Trophoblast cell (in vitro differentiated cells and primary cell): ENCODE data around the gene EGFR.

Experiments used
- DNase-seq, 2 donors: peaks; one replicate each; pipeline ENCODE4 v3.0.0-alpha.2; 2016
- H2AFZ ChIP-seq: 2 replicates; pipeline ENCODE4 v1.6.1; 2013; ENCODE audit warnings: low read length, moderate library complexity, mild to moderate bottlenecking; ENCODE audit not compliant: insufficient read depth, poor library complexity
- H2AK5ac ChIP-seq: 2 replicates; pipeline ENCODE4 v1.6.1; 2013; ENCODE audit warnings: mild to moderate bottlenecking, low read length
- H2BK120ac ChIP-seq: 2 replicates; pipeline ENCODE4 v1.6.1; 2013; ENCODE audit warnings: low read length, mild to moderate bottlenecking, moderate library complexity; ENCODE audit not compliant: insufficient read depth, poor library complexity
- H2BK12ac ChIP-seq: 2 replicates; pipeline ENCODE4 v1.6.1; 2013; ENCODE audit warnings: mild to moderate bottlenecking, low read length, moderate library complexity
- H2BK5ac ChIP-seq: 2 replicates; pipeline ENCODE4 v1.6.1; 2013; ENCODE audit warnings: low read length, low read depth, moderate library complexity, mild to moderate bottlenecking; ENCODE audit not compliant: poor library complexity
- H3K14ac ChIP-seq: 2 replicates; pipeline ENCODE4 v1.6.1; 2013; ENCODE audit warnings: mild to moderate bottlenecking, low read length
- H3K18ac ChIP-seq: 2 replicates; pipeline ENCODE4 v1.6.1; 2013; ENCODE audit warnings: mild to moderate bottlenecking, low read length
- H3K23ac ChIP-seq: 2 replicates; pipeline ENCODE4 v1.6.1; 2013; ENCODE audit warnings: low read length
- H3K27ac ChIP-seq: 2 replicates; pipeline ENCODE4 v1.5.1; 2013; ENCODE audit warnings: low read depth, mild to moderate bottlenecking, inconsistent platforms, low read length, moderate library complexity
- H3K27me3 ChIP-seq: 2 replicates; pipeline ENCODE4 v1.6.1; 2013; ENCODE audit warnings: inconsistent platforms, mild to moderate bottlenecking, low read length, moderate library complexity; ENCODE audit not compliant: insufficient read depth
- H3K36me3 ChIP-seq, 2 experiments: 1 replicate in 1 of 2; 2 replicates in 1 of 2; pipeline ENCODE4 v1.6.1; 2013; ENCODE audit warnings: low read length in 2 of 2, mild to moderate bottlenecking in 2 of 2, moderate library complexity in 1 of 2; ENCODE audit not compliant: insufficient read depth in 2 of 2, control insufficient read depth in 1 of 2
- H3K4ac ChIP-seq: 2 replicates; pipeline ENCODE4 v1.6.1; 2013; ENCODE audit warnings: low read depth, mild to moderate bottlenecking, low read length, moderate library complexity
- H3K4me1 ChIP-seq, 2 experiments: 1 replicate in 1 of 2; 2 replicates in 1 of 2; pipeline ENCODE4 v1.6.1; 2013; ENCODE audit warnings: low read length in 2 of 2, mild to moderate bottlenecking in 2 of 2, moderate library complexity in 1 of 2; ENCODE audit not compliant: insufficient read depth in 2 of 2, control insufficient read depth in 1 of 2
- H3K4me2 ChIP-seq: 2 replicates; pipeline ENCODE4 v1.6.1; 2013; ENCODE audit warnings: inconsistent platforms, mild to moderate bottlenecking, low read length, moderate library complexity
- H3K4me3 ChIP-seq: 2 replicates; pipeline ENCODE4 v1.5.1; 2013; ENCODE audit warnings: mild to moderate bottlenecking, low read depth, low read length, inconsistent platforms
- H3K79me1 ChIP-seq: one replicate; pipeline ENCODE4 v1.6.1; 2013; ENCODE audit warnings: low read length
- H3K79me2 ChIP-seq: 2 replicates; pipeline ENCODE4 v1.6.1; 2013; ENCODE audit warnings: low read length, mild to moderate bottlenecking; ENCODE audit not compliant: control insufficient read depth, insufficient read depth, poor library complexity
- H3K9ac ChIP-seq: 2 replicates; pipeline ENCODE4 v1.6.1; 2013; ENCODE audit warnings: mild to moderate bottlenecking, low read length
- H3K9me3 ChIP-seq: 2 replicates; pipeline ENCODE4 v1.6.1; 2013; ENCODE audit warnings: low read depth, mild to moderate bottlenecking, control low read depth, inconsistent platforms, low read length; ENCODE audit not compliant: insufficient read depth
- H4K12ac ChIP-seq: 2 replicates; pipeline ENCODE4 v1.6.1; 2013; ENCODE audit warnings: low read depth, mild to moderate bottlenecking, low read length, moderate library complexity
- H4K8ac ChIP-seq: 2 replicates; pipeline ENCODE4 v1.6.1; 2013; ENCODE audit warnings: low read depth, mild to moderate bottlenecking, low read length, moderate library complexity
- H4K91ac ChIP-seq: one replicate; pipeline ENCODE4 v1.6.1; 2013; ENCODE audit warnings: low read depth, mild to moderate bottlenecking, low read length, moderate library complexity
- WGBS: extraction: QIAGEN DNeasy Blood & Tissue Kit; methylation state at CpG from one replicate; pipeline ENCODE4 v1.1.7; 2013; ENCODE audit warnings: missing lambda C conversion rate; ENCODE audit not compliant: insufficient read length, insufficient coverage; ENCODE audit errors: extremely low coverage; 5-methylcytosine and 5-hydroxymethylcytosine counted together

Gene EGFR

DNA sequence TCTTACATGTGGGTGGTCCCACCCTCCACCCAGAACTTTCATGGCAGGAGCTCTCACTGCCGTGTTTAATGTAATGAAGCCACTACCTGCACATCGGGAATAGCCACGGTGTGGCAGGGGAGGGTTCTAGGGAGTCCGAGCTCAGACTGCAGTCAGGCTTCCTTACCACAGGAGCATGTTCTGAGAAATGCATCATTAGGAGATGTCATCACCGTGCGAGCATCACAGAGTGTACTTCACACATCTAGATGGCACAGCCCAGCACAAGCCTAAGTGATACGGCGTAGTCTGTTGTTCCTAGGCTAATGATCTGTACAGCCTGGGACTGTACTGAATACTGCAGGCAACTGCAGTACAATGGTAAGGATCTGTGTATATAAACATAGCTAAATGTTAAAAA lies 193.4 kb downstream of the EGFR start:
- Histone ChIP-seq H3K9ac (no peak overlapping the region), H3K18ac (no peak overlapping the region), H2AFZ (no peak overlapping the region), H3K4ac (no peak overlapping the region), H2AK5ac (no peak overlapping the region), H3K79me2 (peaks cover 2% of the 10 kb centered on the region), H3K79me1 (no peaks in the 10 kb centered on the region), H2BK5ac (no peak overlapping the region), H3K4me2 (no peak overlapping the region), H3K27me3 (no peaks in the 10 kb centered on the region), H4K8ac (no peak overlapping the region), H2BK12ac (no peak overlapping the region), H4K91ac (no peak overlapping the region), H3K4me3 (no peak overlapping the region), H4K12ac (no peak overlapping the region), H3K36me3 (peaks cover 7 to 11% of the 10 kb centered on the region in 2 experiments), H2BK120ac (peak overlapping the region; percentile 10), H3K27ac (no peak overlapping the region), H3K14ac (no peak overlapping the region), H3K4me1 (peaks cover 2 to 5% of the 10 kb centered on the region in 2 experiments), H3K23ac (peak overlapping the region; percentile 6), H3K9me3 (no peaks in the 10 kb centered on the region)
- peak; percentile 62 to 74 for DNase-seq
- WGBS: no CpG with 5 or more reads among the region's 8 CpGs

DNA sequence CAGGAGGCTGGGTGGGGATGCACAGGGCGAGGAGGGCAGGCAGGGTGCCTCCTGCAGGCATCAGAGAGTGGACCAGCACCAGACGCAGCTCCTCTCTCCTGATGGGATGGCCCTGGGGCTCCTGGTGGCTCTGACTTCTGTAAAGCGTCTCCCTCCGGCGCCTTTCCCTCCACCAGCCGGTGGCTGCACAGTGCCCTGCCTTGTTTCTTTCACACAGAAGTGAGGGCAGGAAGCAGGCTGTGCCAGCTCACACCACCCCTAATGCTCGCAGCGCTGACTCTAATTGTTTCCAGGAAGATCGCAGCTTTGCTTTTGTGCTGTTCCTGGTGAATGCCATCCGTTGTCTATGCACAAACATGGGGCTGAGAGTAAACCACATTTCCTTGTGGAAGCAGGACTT lies 194.0 kb downstream of the EGFR start:
- Histone ChIP-seq H3K9ac (no peak overlapping the region), H3K18ac (no peak overlapping the region), H2BK5ac (no peak overlapping the region), H3K79me1 (no peaks in the 10 kb centered on the region), H2AK5ac (no peak overlapping the region), H3K27ac (no peak overlapping the region), H3K27me3 (no peaks in the 10 kb centered on the region), H3K4me2 (no peak overlapping the region), H4K12ac (no peak overlapping the region), H3K4me3 (no peak overlapping the region), H2AFZ (no peak overlapping the region), H2BK120ac (no peak overlapping the region), H2BK12ac (peak overlapping the region; percentile 28), H3K36me3 (peaks cover 4 to 8% of the 10 kb centered on the region in 2 experiments), H3K14ac (no peak overlapping the region), H3K23ac (no peak overlapping the region), H3K4ac (no peak overlapping the region), H3K4me1 (peaks cover 2 to 5% of the 10 kb centered on the region in 2 experiments), H3K9me3 (no peaks in the 10 kb centered on the region), H4K8ac (no peak overlapping the region), H4K91ac (no peak overlapping the region), H3K79me2 (peaks cover 2% of the 10 kb centered on the region)
- DNase-seq: peak in 1 of 2 donors; percentile 25
- no CpG with 5 or more reads among the region's 10 CpGs for WGBS

- Histone ChIP-seq H3K14ac (no peak overlapping the region), H4K12ac (no peak overlapping the region), H3K27me3 (no peaks in the 10 kb centered on the region), H3K79me1 (no peaks in the 10 kb centered on the region), H3K9me3 (no peaks in the 10 kb centered on the region), H3K4me2 (no peak overlapping the region), H2AFZ (no peak overlapping the region), H4K8ac (no peak overlapping the region), H2BK120ac (no peak overlapping the region), H3K4me1 (peaks cover 2 to 5% of the 10 kb centered on the region in 2 experiments), H2BK12ac (no peak overlapping the region), H3K36me3 (no peaks in the 10 kb centered on the region), H3K4ac (no peak overlapping the region), H3K79me2 (peaks cover 2% of the 10 kb centered on the region), H3K18ac (no peak overlapping the region), H3K4me3 (no peak overlapping the region), H2BK5ac (no peak overlapping the region), H2AK5ac (no peak overlapping the region), H3K23ac (no peak overlapping the region), H4K91ac (no peak overlapping the region), H3K9ac (no peak overlapping the region), H3K27ac (no peak overlapping the region)
- no CpG with 5 or more reads among the region's 5 CpGs for WGBS
- DNase-seq: peak in 1 of 2 donors; percentile 33
Measured at GRCh38 chr7:55214707-55215106, 195.9 kb downstream of the EGFR start.

GRCh38 chr7:55223023-55223422 lies 204.2 kb downstream of the EGFR start:
- Histone ChIP-seq H4K12ac (no peak overlapping the region), H3K14ac (no peak overlapping the region), H4K91ac (no peak overlapping the region), H3K79me2 (no peaks in the 10 kb centered on the region), H2AK5ac (no peak overlapping the region), H4K8ac (no peak overlapping the region), H2BK120ac (no peak overlapping the region), H3K4me1 (no peaks in the 10 kb centered on the region), H3K18ac (no peak overlapping the region), H2BK5ac (no peak overlapping the region), H3K4me3 (no peak overlapping the region), H3K9me3 (peaks cover 2% of the 10 kb centered on the region), H3K79me1 (no peaks in the 10 kb centered on the region), H3K27ac (no peak overlapping the region), H3K36me3 (peaks cover 0 to 4% of the 10 kb centered on the region in 2 experiments), H3K4ac (no peak overlapping the region), H3K9ac (peak overlapping the region; percentile 40), H2BK12ac (no peak overlapping the region), H3K23ac (no peak overlapping the region), H3K4me2 (no peak overlapping the region), H2AFZ (no peak overlapping the region), H3K27me3 (no peaks in the 10 kb centered on the region)
- DNase-seq: no peak
- no CpG with 5 or more reads among the region's 9 CpGs for WGBS
